Caco-2 (cell line): ENCODE results near the gene DMWD. TPM values are rescaled to one million over a fixed set of nuclear protein-coding genes. Genes with fewer than 3 reads are reported as not detected.

Experiments
- BruUV-seq: library from RNA; stranded (reverse); fragments of 400-500 nt; replicated peaks from 2 replicates; lab custom pipeline; 2021; lab: Mats Ljungman, UMichigan
- CTCF ChIA-PET: fragments of 300-600 bp; sonication (Branson Sonifier 250); formaldehyde crosslinking; loops from one replicate; lab custom pipeline; 2022; ENCODE audit warnings: antibody characterized with exemption; lab: Charles Lee
- POLR2A ChIA-PET: fragments of 300-600 bp; sonication (Branson Sonifier 250); formaldehyde crosslinking; loops from one replicate; lab custom pipeline; 2022; ENCODE audit warnings: antibody characterized with exemption; lab: Charles Lee
- DNase-seq, 2 experiments: peaks; one replicate each; pipeline versions ENCODE4 v3.0.0 to v3.0.0-alpha.2; 2020 to 2022
- H3K27me3 ChIP-seq: replicated peaks from 2 replicates; pipeline ENCODE4 v1.6.0; 2011; ENCODE audit warnings: low read length; ENCODE audit not compliant: control insufficient read depth, insufficient read depth
- H3K36me3 ChIP-seq: 2 replicates; pipeline ENCODE4 v1.5.1; 2011; ENCODE audit warnings: low read length; ENCODE audit not compliant: control insufficient read depth, insufficient read depth
- H3K4me1 ChIP-seq: fragments of 250-450 bp; sonication (Bioruptor Pico); 2 replicates; pipeline ENCODE4 v1.5.1; 2020; ENCODE audit warnings: mild to moderate bottlenecking
- H3K4me3 ChIP-seq: 2 replicates; pipeline ENCODE4 v1.5.1; 2011; ENCODE audit warnings: low read depth, mild to moderate bottlenecking, control low read depth, low read length
- H3K9me3 ChIP-seq: fragments of 250-450 bp; sonication (Bioruptor Pico); 2 replicates; pipeline ENCODE4 v1.5.1; 2020; ENCODE audit warnings: mild to moderate bottlenecking, moderate library complexity
- H3K27ac Mint-ChIP-seq: one replicate; pipeline ENCODE4 v1.8.0; 2022; ENCODE audit warnings: mixed read lengths; ENCODE audit not compliant: unreplicated experiment
- H3K27me3 Mint-ChIP-seq: one replicate; pipeline ENCODE4 v1.8.0; 2022; ENCODE audit warnings: mixed read lengths; ENCODE audit not compliant: insufficient read depth, unreplicated experiment
- H3K36me3 Mint-ChIP-seq: one replicate; pipeline ENCODE4 v1.8.0; 2022; ENCODE audit warnings: mild to moderate bottlenecking, mixed read lengths; ENCODE audit not compliant: insufficient read depth, unreplicated experiment
- H3K4me1 Mint-ChIP-seq: one replicate; pipeline ENCODE4 v1.8.0; 2022; ENCODE audit warnings: low read depth, mixed read lengths; ENCODE audit not compliant: unreplicated experiment
- H3K4me3 Mint-ChIP-seq: one replicate; pipeline ENCODE4 v1.8.0; 2022; ENCODE audit warnings: mild to moderate bottlenecking, moderate library complexity, mixed read lengths; ENCODE audit not compliant: unreplicated experiment
- H3K9me3 Mint-ChIP-seq: one replicate; pipeline ENCODE4 v1.8.0; 2022; ENCODE audit warnings: mixed read lengths; ENCODE audit not compliant: unreplicated experiment
- intact Hi-C: fragments of 100-400 bp; cut with micrococcal nuclease; formaldehyde crosslinking; loops from one replicate; pipeline ENCODE4 v1.10.0; 2022; ENCODE audit not compliant: unreplicated experiment
- total RNA-seq: library from RNA; stranded (reverse); gene quantifications from 2 replicates; pipeline ENCODE4 v1.2.3, GENCODE V29; 2022
- TF ChIP-seq, protein P1 (sequence below), 2 experiments: fragments of 200-600 bp in 1 of 2; IDR thresholded peaks; 1 replicate in 1 of 2; 2 replicates in 1 of 2; pipeline versions ENCODE4 v1.5.1 to v1.8.0; 2011 to 2022; ENCODE audit warnings: antibody characterized with exemption in 1 of 2, control low read depth in 1 of 2, inconsistent platforms in 1 of 2, low read depth in 1 of 2, low read length in 1 of 2, mild to moderate bottlenecking in 1 of 2, moderate library complexity in 1 of 2; ENCODE audit not compliant: insufficient read depth in 1 of 2, severe bottlenecking in 1 of 2, unreplicated experiment in 1 of 2

Gene DMWD
- total RNA-seq, 1 experiment from 2014 or later = 76.3 TPM

DNA sequence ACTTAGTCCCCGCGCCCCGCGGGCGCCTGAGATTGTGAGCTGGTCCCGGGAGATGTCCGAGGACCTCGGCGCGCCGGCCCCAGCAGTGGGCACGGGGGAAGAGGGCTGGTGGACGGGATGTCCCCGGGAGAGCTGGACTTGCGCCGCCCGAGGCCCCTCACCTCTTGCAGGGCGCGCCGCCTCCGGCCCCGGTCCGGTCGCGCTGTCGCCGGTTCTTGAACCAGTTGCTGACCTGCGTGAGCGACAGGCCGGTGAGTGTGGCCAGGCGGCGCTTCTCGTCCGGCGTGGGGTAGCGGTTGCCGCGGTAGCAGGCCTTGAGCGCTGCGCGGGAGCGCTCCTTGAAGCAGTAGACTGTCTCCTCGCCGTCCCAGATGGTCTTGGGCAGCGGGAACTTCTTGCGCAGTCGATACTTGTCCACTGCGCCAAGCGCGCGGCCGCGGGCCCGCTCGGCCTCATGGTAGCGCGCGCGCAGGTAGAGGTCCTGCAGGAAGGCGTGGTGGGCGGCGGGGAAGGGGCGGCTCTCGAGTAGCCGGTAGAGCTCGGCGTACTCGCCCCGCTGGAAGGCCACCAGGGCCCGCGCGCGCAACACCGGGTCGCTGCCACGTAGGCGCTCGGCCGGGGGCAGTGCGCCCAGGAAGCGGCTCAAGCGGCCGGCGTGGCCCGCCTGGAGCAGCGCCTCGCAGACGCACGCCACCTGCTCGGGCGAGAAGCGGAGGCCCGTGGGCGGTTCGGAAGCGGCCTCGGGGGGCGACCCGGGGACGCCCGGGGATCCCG is 24.6 kb downstream of the DMWD start:
- peak overlapping the region; percentile 79 for H3K27ac Mint-ChIP-seq
- CTCF ChIA-PET = interaction anchor here (0.8 to 3.1 kb wide), 6 partner anchors 11 to 114 kb away, joined by 3 to 82 read pairs (median 6); partner anchors contain the start of gene QPCTL
- Histone ChIP-seq H3K9me3 (no peaks in the 10 kb centered on the region), H3K4me1 (peaks cover 6% of the 10 kb centered on the region), H3K4me3 (peak overlapping the region; percentile 68), H3K27me3 (no peaks in the 10 kb centered on the region), H3K36me3 (no peaks in the 10 kb centered on the region)
- peaks cover 59% of the 10 kb centered on the region for H3K36me3 Mint-ChIP-seq
- H3K4me1 Mint-ChIP-seq = peaks cover 14% of the 10 kb centered on the region
- intact Hi-C loops = no loop called here
- no peaks in the 10 kb centered on the region for H3K9me3 Mint-ChIP-seq
- BruUV-seq = no TSS peak
- H3K4me3 Mint-ChIP-seq = peak overlapping the region; percentile 97
- TF ChIP-seq, protein P1, sequence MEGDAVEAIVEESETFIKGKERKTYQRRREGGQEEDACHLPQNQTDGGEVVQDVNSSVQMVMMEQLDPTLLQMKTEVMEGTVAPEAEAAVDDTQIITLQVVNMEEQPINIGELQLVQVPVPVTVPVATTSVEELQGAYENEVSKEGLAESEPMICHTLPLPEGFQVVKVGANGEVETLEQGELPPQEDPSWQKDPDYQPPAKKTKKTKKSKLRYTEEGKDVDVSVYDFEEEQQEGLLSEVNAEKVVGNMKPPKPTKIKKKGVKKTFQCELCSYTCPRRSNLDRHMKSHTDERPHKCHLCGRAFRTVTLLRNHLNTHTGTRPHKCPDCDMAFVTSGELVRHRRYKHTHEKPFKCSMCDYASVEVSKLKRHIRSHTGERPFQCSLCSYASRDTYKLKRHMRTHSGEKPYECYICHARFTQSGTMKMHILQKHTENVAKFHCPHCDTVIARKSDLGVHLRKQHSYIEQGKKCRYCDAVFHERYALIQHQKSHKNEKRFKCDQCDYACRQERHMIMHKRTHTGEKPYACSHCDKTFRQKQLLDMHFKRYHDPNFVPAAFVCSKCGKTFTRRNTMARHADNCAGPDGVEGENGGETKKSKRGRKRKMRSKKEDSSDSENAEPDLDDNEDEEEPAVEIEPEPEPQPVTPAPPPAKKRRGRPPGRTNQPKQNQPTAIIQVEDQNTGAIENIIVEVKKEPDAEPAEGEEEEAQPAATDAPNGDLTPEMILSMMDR (IDR thresholded peaks at IDR 0.05; ENCODE audit: insufficient read depth in 1 of 2, low read depth in 1 of 2, low read length in 1 of 2, severe bottlenecking in 1 of 2, unreplicated experiment in 1 of 2) = no peak
- H3K27me3 Mint-ChIP-seq = no peaks in the 10 kb centered on the region
- DNase-seq = peak; percentile 79
- POLR2A ChIA-PET = interaction anchor here (0.6 to 3.7 kb wide), 9 partner anchors 38 to 184 kb away, joined by 3 to 64 read pairs (median 7); partner anchors contain the start of genes FBXO46, IRF2BP1, QPCTL and SNRPD2

DNA sequence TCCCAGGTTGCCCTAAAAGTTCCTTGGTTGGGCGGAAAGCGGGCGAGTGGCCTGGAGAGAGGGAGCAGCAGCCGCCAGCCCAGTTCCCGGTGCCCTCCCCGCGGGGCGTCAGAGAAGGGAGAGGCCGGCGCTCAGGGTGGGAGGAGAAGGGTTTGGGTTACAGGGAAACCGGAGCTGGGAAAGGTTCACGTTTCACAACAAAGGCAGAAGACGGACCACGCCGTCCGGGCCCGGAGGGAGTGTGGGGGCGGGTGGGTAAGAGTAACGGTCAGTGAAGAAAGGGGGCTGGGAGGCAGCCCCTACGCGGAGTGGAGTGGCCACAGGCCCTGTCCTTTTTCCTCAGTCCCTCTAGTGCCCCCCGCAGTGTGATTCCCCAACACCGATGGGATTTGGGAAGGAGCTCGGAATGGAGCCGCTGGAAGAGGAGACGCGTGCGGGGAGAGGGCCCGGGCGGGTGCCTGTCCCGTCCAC is 25.2 kb downstream of the DMWD start:
- Mint-ChIP-seq H3K36me3 (peaks cover 52% of the 10 kb centered on the region), H3K27me3 (no peaks in the 10 kb centered on the region), H3K4me1 (peaks cover 14% of the 10 kb centered on the region), H3K9me3 (no peaks in the 10 kb centered on the region), H3K27ac (peak overlapping the region; percentile 79), H3K4me3 (peak overlapping the region; percentile 97)
- TF ChIP-seq, protein P1 (IDR thresholded peaks at IDR 0.05; ENCODE audit: insufficient read depth in 1 of 2, low read depth in 1 of 2, low read length in 1 of 2, severe bottlenecking in 1 of 2, unreplicated experiment in 1 of 2) = no peak
- Histone ChIP-seq H3K9me3 (no peaks in the 10 kb centered on the region), H3K36me3 (no peaks in the 10 kb centered on the region), H3K27me3 (no peaks in the 10 kb centered on the region), H3K4me3 (peak overlapping the region; percentile 68), H3K4me1 (peaks cover 6% of the 10 kb centered on the region)
- BruUV-seq = no TSS peak
- ChIA-PET CTCF (interaction anchor here (0.6 to 1.3 kb wide), 5 partner anchors 13 to 115 kb away, joined by 3 to 9 read pairs (median 3); partner anchors contain the start of gene QPCTL), POLR2A (interaction anchor here (0.6 to 3.7 kb wide), 6 partner anchors 37 to 119 kb away, joined by 3 to 64 read pairs (median 14); partner anchors contain the start of genes FBXO46, IRF2BP1, QPCTL and SNRPD2)
- intact Hi-C loops = no loop called here
- peak; percentile 72 to 74 for DNase-seq

DNA sequence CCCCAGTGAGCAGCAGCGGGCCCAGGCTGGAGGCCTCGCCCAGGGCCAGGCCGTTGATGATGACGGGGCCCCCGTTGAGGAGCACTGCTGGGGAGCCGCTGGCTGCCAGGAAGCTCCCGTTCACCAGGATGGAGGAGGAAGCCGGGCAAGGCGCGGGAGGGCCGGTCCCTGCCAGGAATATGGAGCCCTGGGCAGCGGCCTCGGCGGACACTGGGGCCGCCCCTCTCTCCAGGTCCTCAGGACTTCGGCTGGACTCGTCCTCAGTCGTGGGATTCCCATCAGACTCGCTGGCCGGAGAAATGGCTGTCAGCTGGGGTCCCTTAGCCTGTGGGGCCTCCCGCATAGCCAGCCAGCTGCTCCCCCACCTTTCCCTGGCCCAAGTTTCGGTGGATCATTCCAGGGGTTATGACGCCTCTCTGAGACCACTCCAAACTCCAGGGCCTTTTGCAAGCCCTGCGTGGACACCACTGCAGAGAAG is 25.7 kb downstream of the DMWD start:
- Mint-ChIP-seq H3K27ac (peak overlapping the region; percentile 79), H3K4me1 (peaks cover 14% of the 10 kb centered on the region)
- CTCF ChIA-PET = interaction anchor here (0.6 to 1.3 kb wide), 4 partner anchors 13 to 86 kb away, joined by 3 to 9 read pairs (median 6); partner anchors contain the start of gene QPCTL

More for the DNA sequence above, 25.7 kb downstream of the DMWD start:
- no peak for DNase-seq
- Mint-ChIP-seq H3K36me3 (peaks cover 47% of the 10 kb centered on the region), H3K9me3 (no peaks in the 10 kb centered on the region), H3K27me3 (no peaks in the 10 kb centered on the region), H3K4me3 (peak overlapping the region; percentile 97)
- Histone ChIP-seq H3K27me3 (no peaks in the 10 kb centered on the region), H3K4me3 (peak overlapping the region; percentile 68), H3K36me3 (no peaks in the 10 kb centered on the region), H3K9me3 (no peaks in the 10 kb centered on the region), H3K4me1 (peaks cover 6% of the 10 kb centered on the region)
- BruUV-seq = no TSS peak
- TF ChIP-seq, protein P1 (IDR thresholded peaks at IDR 0.05; ENCODE audit: insufficient read depth in 1 of 2, low read depth in 1 of 2, low read length in 1 of 2, severe bottlenecking in 1 of 2, unreplicated experiment in 1 of 2) = no peak
- POLR2A ChIA-PET = interaction anchor here (0.6 to 3.6 kb wide), 2 partner anchors 49 to 119 kb away, joined by 4 to 64 read pairs; partner anchors contain the start of gene IRF2BP1
- intact Hi-C loops = no loop called here
